GM13977 (cell line): ENCODE measurements around the gene TEPSIN.

Experiments used
- DNase-seq: peaks from one replicate; pipeline ENCODE4 v3.0.0; 2012; ENCODE audit warnings: low spot score
- CTCF ChIP-seq: IDR thresholded peaks from 2 replicates; pipeline ENCODE4 v1.5.1; 2012; ENCODE audit warnings: mild to moderate bottlenecking, control low read depth; ENCODE audit not compliant: insufficient read depth; ENCODE audit errors: extremely low read depth, missing control alignments
- in situ Hi-C: fragments of 300-500 bp; cut with MboI; formaldehyde crosslinking; loops from one replicate; pipeline ENCODE4 v1.12.0; 2022; ENCODE audit warnings: low sequenced_read_pairs, low pct_unique_long_range_greater_than_20kb, mixed read lengths, inconsistent platforms; ENCODE audit not compliant: unreplicated experiment

TEPSIN gene

GRCh38 chr17:81245665-81246342 is 6.9 kb upstream of the TEPSIN start:
- in situ Hi-C loops, result no loop called here
- no peak for TF ChIP-seq CTCF

GRCh38 chr17:81245024-81245664 is 6.3 kb upstream of the TEPSIN start:
- peak; percentile 63 for DNase-seq
- in situ Hi-C loops, result no loop called here

More at GRCh38 chr17:81245665-81246342, 6.9 kb upstream of the TEPSIN start:
- no peak for DNase-seq

DNA sequence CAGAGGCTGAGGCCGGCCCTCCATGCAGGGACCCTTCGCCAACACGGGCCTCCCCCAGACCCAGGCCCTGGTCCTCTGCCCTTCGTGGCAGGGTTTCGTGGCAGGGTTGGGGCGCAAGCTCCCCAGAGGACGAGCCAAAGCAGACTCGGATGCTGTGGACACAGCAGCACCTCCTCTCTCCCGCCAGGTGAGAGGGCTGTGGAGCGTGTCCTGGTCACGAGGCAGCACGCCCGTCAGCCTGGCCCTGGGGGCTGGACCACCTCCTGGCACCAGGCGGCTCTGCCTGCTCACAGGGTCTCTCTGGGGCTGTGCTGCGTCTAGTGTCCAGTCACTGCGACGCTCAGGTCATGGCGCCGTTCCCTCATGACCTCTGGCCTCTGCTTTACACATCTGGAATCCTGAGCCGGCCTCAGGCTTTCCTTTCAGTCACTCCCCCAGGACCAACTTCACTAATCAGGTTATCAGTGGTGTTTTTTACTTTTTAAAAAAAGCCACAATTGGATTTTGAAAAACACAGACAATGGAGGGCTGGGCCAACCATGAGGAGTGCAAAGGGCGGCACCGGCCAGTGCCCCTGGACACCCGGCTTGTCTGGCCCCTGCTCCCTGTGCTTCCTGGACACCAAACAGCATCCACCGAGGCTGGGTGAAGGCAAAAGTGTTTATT is 5.6 kb upstream of the TEPSIN start:
- in situ Hi-C loops, result no loop called here
- no peak for DNase-seq
- no peak for TF ChIP-seq CTCF

More at GRCh38 chr17:81245024-81245664, 6.3 kb upstream of the TEPSIN start:
- no peak for TF ChIP-seq CTCF

GRCh38 chr17:81243333-81243664 is 4.4 kb upstream of the TEPSIN start:
- in situ Hi-C loops, result no loop called here
- DNase-seq, result no peak
- no peak for TF ChIP-seq CTCF

DNA sequence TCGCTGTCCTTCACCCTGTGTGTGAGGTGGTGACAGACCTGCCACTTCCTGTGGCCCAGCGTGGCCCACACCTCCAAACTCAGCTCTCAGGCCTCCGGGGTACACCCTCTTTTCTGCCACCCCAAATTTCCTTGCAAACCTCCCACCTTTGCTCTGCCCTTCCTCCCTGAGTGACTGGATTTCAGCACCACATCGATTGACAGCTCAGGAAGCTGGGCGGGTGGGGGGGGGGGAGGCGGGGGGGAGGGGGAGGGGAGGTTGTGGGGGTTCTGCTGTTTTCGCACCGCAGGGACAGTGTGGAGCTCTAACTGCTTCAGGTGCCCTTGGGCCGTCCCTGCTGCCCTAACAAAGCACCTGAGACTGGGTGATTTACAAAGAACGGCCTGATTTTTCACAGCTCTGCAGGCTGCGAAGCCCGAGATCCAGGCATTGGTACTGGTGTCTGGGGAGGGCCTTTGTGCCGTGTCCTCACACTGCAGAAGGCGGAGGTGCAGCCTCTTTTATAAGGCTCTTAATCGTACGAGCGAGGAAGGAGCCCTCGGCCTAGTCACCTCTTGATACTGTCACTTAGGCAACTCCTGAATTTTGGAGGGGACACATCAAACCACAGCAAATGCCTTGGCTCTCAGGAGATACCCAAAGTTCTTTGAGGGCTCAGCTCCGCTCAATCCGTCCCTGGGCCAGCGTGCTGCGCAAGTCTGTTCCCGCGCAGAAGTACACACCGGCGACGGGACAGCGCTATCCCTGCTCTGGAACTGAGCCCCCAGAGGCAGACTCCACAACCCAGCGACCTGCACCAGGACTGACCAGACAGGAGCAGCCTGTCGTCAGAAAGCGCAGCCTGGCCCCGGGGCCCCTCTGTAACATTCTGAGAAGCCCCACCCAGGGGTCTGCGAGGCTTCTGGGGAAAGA is 3.8 kb upstream of the TEPSIN start:
- DNase-seq, result no peak
- TF ChIP-seq CTCF, result no peak
- in situ Hi-C loops, result no loop called here

DNA sequence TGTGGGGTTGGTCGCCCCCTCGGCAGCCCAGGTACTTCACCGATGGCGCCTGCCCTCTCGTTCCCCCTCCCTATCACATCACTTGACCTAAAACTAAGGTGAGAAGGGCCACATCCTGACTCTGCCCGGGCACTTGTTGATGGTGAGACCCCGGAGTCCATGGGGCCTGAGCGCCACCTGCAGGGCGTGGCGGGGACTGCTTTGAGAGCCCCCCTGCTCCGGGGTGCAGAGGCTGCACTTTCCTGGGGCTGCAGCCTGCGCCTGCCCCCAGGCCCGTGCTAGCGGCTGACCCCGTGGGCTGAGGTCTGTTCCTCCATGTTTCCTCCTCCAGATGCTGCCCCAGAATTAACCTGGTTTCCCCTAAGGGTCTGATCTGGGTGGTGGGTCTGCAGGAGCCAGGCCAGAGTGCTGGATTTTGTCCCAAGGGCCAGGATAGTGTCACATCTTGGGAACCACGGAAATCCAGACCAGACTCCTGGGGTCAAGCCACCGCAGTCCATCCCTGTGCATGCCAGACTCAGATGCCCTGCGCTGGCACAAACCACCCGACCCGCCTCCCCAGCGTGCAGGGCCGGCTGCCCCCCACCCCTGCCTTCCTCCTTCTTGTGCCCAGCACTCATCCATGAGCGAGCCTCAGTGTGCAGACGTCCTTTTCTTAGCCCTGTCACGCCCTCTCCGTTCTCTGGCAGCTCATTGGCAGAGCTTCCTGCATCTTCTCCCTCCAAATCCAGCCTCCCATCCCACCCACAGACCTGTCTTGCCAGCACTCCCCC is 3.0 kb upstream of the TEPSIN start:
- in situ Hi-C loops, result no loop called here
- TF ChIP-seq CTCF, result peak; percentile 88

More for the DNA sequence above, 3.0 kb upstream of the TEPSIN start:
- DNase-seq, result peak; percentile 86
